GM12872 (cell line): ENCODE results near the gene MAP6D1.

Source experiments
- CTCF ChIP-seq: IDR thresholded peaks from 3 replicates; pipeline ENCODE4 v1.5.1; 2011; ENCODE audit warnings: low read depth, mild to moderate bottlenecking, low read length, moderate library complexity; ENCODE audit not compliant: insufficient read depth

The MAP6D1 gene

GRCh38 chr3:183825456-183826161 lies at the start of gene MAP6D1:
Gene MAP6D1 (minus strand): TSS chr3:183825577. CDS start chr3:183825547, 30 bp downstream.
- TF ChIP-seq CTCF, result peak; percentile 35; the same call in 2 of the 3 replicates

GRCh38 chr3:183873914-183874313 lies 48.5 kb upstream of the MAP6D1 start:
- no peak for TF ChIP-seq CTCF

GRCh38 chr3:183871541-183871940 lies 46.2 kb upstream of the MAP6D1 start:
- no peak for TF ChIP-seq CTCF

- no peak for TF ChIP-seq CTCF
Measured at GRCh38 chr3:183870563-183870962, 45.2 kb upstream of the MAP6D1 start.

- TF ChIP-seq CTCF, result no peak
Measured at GRCh38 chr3:183868796-183869195, 43.4 kb upstream of the MAP6D1 start.

- TF ChIP-seq CTCF, result no peak
Measured at GRCh38 chr3:183862610-183863009, 37.2 kb upstream of the MAP6D1 start.

GRCh38 chr3:183857863-183858262 lies 32.5 kb upstream of the MAP6D1 start:
- TF ChIP-seq CTCF, result no peak
